Activated effector memory CD4-positive, alpha-beta T cell treated with Interleukin-2 at 50 U/mL for 16 hours (primary cell): Measurements from ENCODE around the gene ACP5.
"Not testable (repeated sequence)": the region's sequence is repeated elsewhere in the genome, so short reads cannot be mapped to it uniquely, and the experiment has no call there.

Source experiments
- DNase-seq: peaks from one replicate; pipeline ENCODE4 v3.0.0-alpha.2; 2020

ACP5 gene

DNA sequence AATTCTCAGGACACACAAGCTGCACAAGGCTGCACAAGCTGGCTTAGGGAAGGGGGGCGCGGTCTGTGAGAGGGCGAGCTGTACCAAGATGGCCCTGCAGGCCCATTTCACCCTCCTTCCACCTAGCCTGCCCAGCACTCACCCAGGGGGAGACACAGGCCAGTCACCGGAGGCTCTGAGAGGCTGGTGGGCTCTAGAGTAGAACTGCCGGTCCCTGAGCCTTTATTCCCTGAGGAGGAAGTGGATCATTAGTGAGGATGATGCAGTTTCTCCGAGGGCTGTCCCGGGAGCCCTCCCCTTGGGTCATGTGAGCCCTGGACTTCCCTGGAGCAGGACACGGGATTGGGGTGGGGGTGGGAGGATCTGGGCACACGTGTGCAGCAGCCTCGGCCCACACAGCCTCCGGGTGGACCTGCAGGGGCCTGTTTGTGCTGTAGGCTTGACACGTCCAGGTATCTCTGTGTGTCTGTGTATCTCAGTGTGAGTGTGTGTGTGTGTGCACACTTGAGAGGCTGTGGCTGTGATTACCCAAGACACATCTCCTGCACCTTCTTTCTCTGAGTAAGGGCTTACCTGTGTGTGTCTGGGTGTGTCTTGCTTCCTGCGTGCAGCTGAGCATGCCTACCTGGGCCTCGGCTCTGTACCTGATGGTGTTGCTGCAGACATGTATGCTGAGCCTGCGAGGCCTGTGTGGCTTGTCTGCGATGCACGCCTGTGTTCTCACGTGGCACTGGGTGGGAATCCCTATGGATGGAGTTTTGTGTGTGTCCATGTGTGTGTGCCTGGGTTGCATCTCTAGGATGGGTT is at the start of gene ACP5:
Gene ACP5, minus strand, starts transcription at position 195 of the 807 bp plus-strand sequence. CDS start 328 bp downstream, outside the sequence.
- DNase-seq: no peak

- no peak for DNase-seq
Observed at GRCh38 chr19:11626252-11626651, 48.8 kb upstream of the ACP5 start.

GRCh38 chr19:11624069-11624463 is 46.6 kb upstream of the ACP5 start:
- no peak for DNase-seq

- not testable (repeated sequence) for DNase-seq
Observed at GRCh38 chr19:11622401-11622800, 45.0 kb upstream of the ACP5 start.

- DNase-seq: no peak
Observed at GRCh38 chr19:11620553-11620952, 43.1 kb upstream of the ACP5 start.

- no peak for DNase-seq
Observed at GRCh38 chr19:11617180-11618062, 40.0 kb upstream of the ACP5 start.

- no peak for DNase-seq
Observed at GRCh38 chr19:11612816-11613511, 35.5 kb upstream of the ACP5 start.

DNA sequence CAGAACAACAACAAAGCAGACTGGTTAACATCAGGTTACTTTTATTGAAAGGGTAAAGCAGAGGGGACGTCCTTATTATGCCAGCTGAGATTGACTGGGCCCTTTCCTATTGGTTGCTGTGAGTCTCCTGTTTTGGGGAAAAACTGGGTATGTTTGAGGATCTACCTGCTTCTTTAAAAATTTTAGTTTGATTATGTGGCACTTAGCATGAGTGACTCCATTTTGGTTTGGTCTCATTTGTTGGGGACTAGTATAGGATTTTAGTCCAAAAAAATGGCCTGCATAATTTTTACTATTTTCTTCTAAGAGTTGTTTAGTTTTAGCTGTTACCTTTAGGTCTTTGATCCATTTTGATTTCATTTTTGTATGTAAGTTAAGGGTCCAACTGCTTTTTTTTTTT is 34.3 kb upstream of the ACP5 start:
- DNase-seq: no peak

GRCh38 chr19:11606484-11606883 is 29.0 kb upstream of the ACP5 start:
- DNase-seq: no peak

DNA sequence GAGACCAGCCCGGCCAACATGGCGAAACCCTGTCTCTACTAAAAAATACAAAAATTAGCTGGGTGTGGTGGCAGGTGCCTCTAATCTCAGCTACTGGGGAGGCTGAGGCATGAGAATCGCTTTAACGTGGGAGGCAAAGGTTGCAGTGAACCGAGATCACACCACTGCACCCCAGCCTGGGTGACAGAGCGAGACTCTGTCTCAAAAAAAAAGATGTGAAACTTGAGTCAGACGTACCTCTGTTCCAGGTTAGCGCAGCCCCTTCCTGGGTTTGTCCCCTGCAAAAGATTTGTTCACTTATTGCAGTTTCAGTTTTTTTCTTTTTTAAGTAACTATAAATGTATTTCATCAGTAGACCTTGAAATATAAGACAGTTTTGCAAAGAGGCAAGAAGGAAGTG is 22.3 kb upstream of the ACP5 start:
- DNase-seq: not testable (repeated sequence)

DNA sequence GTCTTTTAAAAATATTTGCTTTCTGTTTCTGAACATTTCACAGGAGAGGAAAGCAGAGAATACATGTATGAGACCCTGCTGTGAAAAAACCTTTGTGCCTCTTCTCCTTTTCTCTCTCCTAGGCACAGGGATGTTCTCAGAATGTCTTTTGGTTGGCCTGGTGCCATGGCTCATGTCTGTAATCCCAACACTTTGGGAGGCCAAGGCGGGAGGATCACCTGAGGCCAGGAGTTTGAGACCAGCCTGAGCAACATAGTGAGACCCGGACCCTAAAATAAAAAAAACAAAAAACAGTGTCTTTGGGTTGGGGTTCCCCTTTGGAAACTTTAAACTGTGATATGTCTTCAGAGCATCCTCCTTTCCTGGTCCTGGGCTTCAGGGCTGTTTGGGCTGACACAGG is 21.3 kb upstream of the ACP5 start:
- DNase-seq: no peak

GRCh38 chr19:11598103-11598483 is 20.6 kb upstream of the ACP5 start:
- no peak for DNase-seq

GRCh38 chr19:11597202-11598102 is 20.0 kb upstream of the ACP5 start, which contains the start of gene ZNF627:
Gene ZNF627, plus strand, starts transcription at chr19:11597483. Its CDS starts 145 bp downstream, at chr19:11597628.
- peak; percentile 94 for DNase-seq

- no peak for DNase-seq
Observed at GRCh38 chr19:11596156-11596555, 18.7 kb upstream of the ACP5 start.

- no peak for DNase-seq
Observed at GRCh38 chr19:11594084-11594483, 16.6 kb upstream of the ACP5 start.

GRCh38 chr19:11587975-11588631 is 10.7 kb upstream of the ACP5 start:
- DNase-seq: no peak

DNA sequence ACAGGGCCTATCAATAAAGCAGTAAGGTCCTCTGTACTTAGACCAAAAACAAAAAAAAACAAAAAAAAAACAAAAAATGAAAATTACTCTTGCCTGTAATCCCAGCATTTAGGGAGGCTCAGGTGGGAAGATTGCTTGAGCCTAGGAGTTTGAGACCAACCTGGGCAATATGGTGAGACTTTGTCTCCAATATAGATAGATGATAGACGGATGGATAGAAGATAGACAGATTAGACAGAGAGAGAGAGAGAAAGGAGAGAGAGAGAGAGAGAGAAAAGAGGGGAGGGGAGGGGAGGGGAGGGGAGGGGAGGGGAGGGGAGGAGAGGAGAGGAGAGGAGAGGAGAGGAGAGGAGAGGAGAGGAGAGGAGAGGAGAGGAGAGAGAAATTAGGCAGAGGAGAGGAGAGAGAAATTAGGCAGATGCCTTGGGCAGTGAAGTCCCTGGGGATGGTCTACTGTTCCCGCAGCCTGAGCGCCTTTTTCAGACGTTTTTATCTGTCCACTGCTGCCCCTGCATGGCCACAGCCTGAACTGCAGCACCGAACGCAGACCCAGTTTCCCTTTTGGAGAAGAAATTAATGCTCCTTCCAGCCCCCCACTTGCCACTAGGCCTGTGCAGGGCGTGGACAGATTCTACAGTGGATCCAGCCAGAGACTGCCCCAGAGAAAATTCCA is 10.0 kb upstream of the ACP5 start:
- peak; percentile 59 for DNase-seq

GRCh38 chr19:11586331-11586730 is 8.9 kb upstream of the ACP5 start:
- DNase-seq: no peak

GRCh38 chr19:11581740-11582139 is 4.3 kb upstream of the ACP5 start:
- DNase-seq: no peak

DNA sequence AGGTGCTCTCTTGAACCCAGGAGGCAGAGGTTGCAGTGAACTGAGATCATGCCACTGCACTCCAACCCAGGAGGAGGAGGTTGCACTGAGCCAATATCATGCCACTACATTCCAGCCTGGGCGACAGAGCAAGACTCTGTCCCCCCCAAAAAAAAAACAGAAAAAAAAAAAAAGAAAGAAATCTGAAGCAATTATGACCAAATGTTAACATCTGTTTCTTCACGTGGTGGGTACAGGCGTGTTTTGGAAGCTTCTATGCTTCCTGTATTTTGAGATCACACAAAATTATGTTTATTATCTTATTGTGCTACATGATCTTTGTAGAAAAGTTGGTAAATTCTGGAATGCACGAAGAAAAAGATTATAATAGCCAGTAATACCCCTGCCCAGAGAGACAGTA is 2.7 kb upstream of the ACP5 start:
- DNase-seq: no peak
